ENCODE results near the gene TGFB2. TPM values are rescaled to one million over a fixed set of nuclear protein-coding genes. Genes with fewer than 3 reads are reported as not detected.

Gene TGFB2
- total and polyA plus RNA-seq, 2 experiments from 2014 or later: 0.31 to 1.4 TPM

GRCh38 chr1:218492874-218493273 is 147.7 kb downstream of the TGFB2 start:
- TF ChIP-seq JUNB (IDR thresholded peaks at IDR 0.05; ENCODE audit: unreplicated experiment) (no peak), REST (IDR thresholded peaks at IDR 0.05; ENCODE audit: unreplicated experiment) (no peak), ZNF462 (CRISPR knock-in tag; IDR thresholded peaks at IDR 0.05) (no peak), NANOG (IDR thresholded peaks at IDR 0.05; ENCODE audit: borderline replicate concordance) (no peak), ZNF331 (CRISPR knock-in tag; IDR thresholded peaks at IDR 0.05; ENCODE audit: low read depth) (no peak), ETS1 (IDR thresholded peaks at IDR 0.05) (no peak), STAT1 (IDR thresholded peaks at IDR 0.05; ENCODE audit: unreplicated experiment) (no peak), ZNF114 (CRISPR knock-in tag; IDR thresholded peaks at IDR 0.05) (no peak), POLR2AphosphoS5 (IDR thresholded peaks at IDR 0.05; ENCODE audit: low read depth) (no peak), EZH2 (IDR thresholded peaks at IDR 0.05; ENCODE audit: low read depth, unreplicated experiment) (no peak), CREB1 (CRISPR knock-in tag; IDR thresholded peaks at IDR 0.05; ENCODE audit: low read depth) (no peak), EZH2phosphoT487 (IDR thresholded peaks at IDR 0.05; ENCODE audit: unreplicated experiment) (no peak), CTCF (conservative IDR thresholded peaks at IDR 0.05; ENCODE audit: low read depth in 2 of 2) (no peak)
- no peak for ATAC-seq

More at GRCh38 chr1:218492874-218493273, 147.7 kb downstream of the TGFB2 start:
- H3K4me2 ChIP-seq: no peak overlapping the region
- no peak overlapping the region for H2AFZ ChIP-seq
- Mint-ChIP-seq H3K9me3 (no peaks in the 10 kb centered on the region; the same call in 2 of the 3 replicates), H3K4me3 (no peak overlapping the region), H3K36me3 (ENCODE audit: low read depth) (no peaks in the 10 kb centered on the region), H3K4me1 (peaks cover 36% of the 10 kb centered on the region), H3K27me3 (ENCODE audit: insufficient read depth, low read depth, poor library complexity) (peaks cover 1% of the 10 kb centered on the region), H3K27ac (no peak overlapping the region)
- no peak overlapping the region for H3K27ac ChIP-seq (ENCODE audit: low read depth)
- no peaks in the 10 kb centered on the region for H3K36me3 ChIP-seq (ENCODE audit: insufficient read depth)
- no peak overlapping the region for H3K4me3 ChIP-seq
- H4K20me1 ChIP-seq (replicated peaks; ENCODE audit: insufficient read depth): no peaks in the 10 kb centered on the region
- peaks cover 15% of the 10 kb centered on the region for H3K4me1 ChIP-seq (ENCODE audit: insufficient read depth)
- H3K9me2 ChIP-seq (ENCODE audit: insufficient read depth): peaks cover 9% of the 10 kb centered on the region; the same call in 1 of the 2 replicates
- no peaks in the 10 kb centered on the region for H3K27me3 ChIP-seq (ENCODE audit: insufficient read depth)
- no peak for DNase-seq (ENCODE audit: low spot score)
- no peaks in the 10 kb centered on the region for H3K79me2 ChIP-seq (replicated peaks; ENCODE audit: insufficient read depth)
- no peaks in the 10 kb centered on the region for H3F3A ChIP-seq (replicated peaks; ENCODE audit: low read depth)

Data from GM23338 (cell line).